ENCODE data around the gene SARDH. TPM values are rescaled to one million over a fixed set of nuclear protein-coding genes. Genes with fewer than 3 reads are reported as not detected.

SARDH gene, protein sequence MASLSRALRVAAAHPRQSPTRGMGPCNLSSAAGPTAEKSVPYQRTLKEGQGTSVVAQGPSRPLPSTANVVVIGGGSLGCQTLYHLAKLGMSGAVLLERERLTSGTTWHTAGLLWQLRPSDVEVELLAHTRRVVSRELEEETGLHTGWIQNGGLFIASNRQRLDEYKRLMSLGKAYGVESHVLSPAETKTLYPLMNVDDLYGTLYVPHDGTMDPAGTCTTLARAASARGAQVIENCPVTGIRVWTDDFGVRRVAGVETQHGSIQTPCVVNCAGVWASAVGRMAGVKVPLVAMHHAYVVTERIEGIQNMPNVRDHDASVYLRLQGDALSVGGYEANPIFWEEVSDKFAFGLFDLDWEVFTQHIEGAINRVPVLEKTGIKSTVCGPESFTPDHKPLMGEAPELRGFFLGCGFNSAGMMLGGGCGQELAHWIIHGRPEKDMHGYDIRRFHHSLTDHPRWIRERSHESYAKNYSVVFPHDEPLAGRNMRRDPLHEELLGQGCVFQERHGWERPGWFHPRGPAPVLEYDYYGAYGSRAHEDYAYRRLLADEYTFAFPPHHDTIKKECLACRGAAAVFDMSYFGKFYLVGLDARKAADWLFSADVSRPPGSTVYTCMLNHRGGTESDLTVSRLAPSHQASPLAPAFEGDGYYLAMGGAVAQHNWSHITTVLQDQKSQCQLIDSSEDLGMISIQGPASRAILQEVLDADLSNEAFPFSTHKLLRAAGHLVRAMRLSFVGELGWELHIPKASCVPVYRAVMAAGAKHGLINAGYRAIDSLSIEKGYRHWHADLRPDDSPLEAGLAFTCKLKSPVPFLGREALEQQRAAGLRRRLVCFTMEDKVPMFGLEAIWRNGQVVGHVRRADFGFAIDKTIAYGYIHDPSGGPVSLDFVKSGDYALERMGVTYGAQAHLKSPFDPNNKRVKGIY
- total RNA-seq (0.07 and 0.32 TPM in 2 replicates), polyA plus RNA-seq (0.03 TPM in 1 of 2 replicates, not detected in the other), polyA minus RNA-seq (1.2 TPM in 1 of 2 replicates, not detected in the other)
- total RNA-seq (2013), result 0.35 TPM

GRCh38 chr9:133737774-133738639 is at the start of gene SARDH:
SARDH (minus strand) TSS chr9:133738352; CDS start chr9:133734173, 4,179 bp downstream.
- Mint-ChIP-seq H3K27ac (no peak within 1 kb of the TSS), H3K4me3 (peak within 1 kb of the TSS; percentile 66), H3K27me3 (peaks cover 7% of the 10 kb centered on the region), H3K4me1 (peaks cover 37% of the 10 kb centered on the region), H3K9me3 (ENCODE audit: insufficient read depth) (no peaks in the 10 kb centered on the region)
- H3K9me3 ChIP-seq (ENCODE audit: control extremely low read depth in 1 of 3, control insufficient read depth in 2 of 3, insufficient read depth in 1 of 3, low read length in 2 of 3), result no peaks in the 10 kb centered on the region
- no peaks in the 10 kb centered on the region for H4K20me1 ChIP-seq (ENCODE audit: control insufficient read depth, insufficient read depth, low read length, poor library complexity, severe bottlenecking)
- H3K4me3 ChIP-seq (ENCODE audit: control extremely low read depth in 1 of 5, extremely low read depth in 1 of 5, insufficient read depth in 1 of 5, low read depth in 2 of 5, low read length in 4 of 5), result peak within 1 kb of the TSS in 4 of 5 experiments; percentile 13 to 63 (median 45)
- ChIA-PET POLR2A (interaction anchor here (0.5 kb wide), 1 partner anchor 50 kb away, joined by 3 read pairs; no protein-coding TSS in a partner anchor), CTCF (interaction anchor here (1.0 to 2.6 kb wide), 3 partner anchors 11 to 44 kb away, joined by 4 to 12 read pairs (median 4); no protein-coding TSS in a partner anchor)
- 15% methylated on average over 19 of the region's 25 CpGs for WGBS (ENCODE audit: insufficient coverage)
- TF ChIP-seq EZH2 (IDR thresholded peaks at IDR 0.05; ENCODE audit: borderline replicate concordance, insufficient read depth, low read depth, low read length, poor library complexity, severe bottlenecking), result no peak
- TF ChIP-seq, protein P1, sequence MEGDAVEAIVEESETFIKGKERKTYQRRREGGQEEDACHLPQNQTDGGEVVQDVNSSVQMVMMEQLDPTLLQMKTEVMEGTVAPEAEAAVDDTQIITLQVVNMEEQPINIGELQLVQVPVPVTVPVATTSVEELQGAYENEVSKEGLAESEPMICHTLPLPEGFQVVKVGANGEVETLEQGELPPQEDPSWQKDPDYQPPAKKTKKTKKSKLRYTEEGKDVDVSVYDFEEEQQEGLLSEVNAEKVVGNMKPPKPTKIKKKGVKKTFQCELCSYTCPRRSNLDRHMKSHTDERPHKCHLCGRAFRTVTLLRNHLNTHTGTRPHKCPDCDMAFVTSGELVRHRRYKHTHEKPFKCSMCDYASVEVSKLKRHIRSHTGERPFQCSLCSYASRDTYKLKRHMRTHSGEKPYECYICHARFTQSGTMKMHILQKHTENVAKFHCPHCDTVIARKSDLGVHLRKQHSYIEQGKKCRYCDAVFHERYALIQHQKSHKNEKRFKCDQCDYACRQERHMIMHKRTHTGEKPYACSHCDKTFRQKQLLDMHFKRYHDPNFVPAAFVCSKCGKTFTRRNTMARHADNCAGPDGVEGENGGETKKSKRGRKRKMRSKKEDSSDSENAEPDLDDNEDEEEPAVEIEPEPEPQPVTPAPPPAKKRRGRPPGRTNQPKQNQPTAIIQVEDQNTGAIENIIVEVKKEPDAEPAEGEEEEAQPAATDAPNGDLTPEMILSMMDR (IDR thresholded peaks at IDR 0.05), result no peak
- ATAC-seq (ENCODE audit: low read depth) (peak; percentile 31), DNase-seq (peak; percentile 64)
- intact Hi-C loops (cut with micrococcal nuclease), result loop anchor here (5.0 kb wide), 1 partner anchor 49 kb away; no protein-coding TSS in a partner anchor
- no peaks in the 10 kb centered on the region for H3K36me3 ChIP-seq (replicated peaks in 1 of 2; ENCODE audit: control extremely low read depth in 1 of 2, control insufficient read depth in 1 of 2, extremely low read depth in 1 of 2, insufficient read depth in 2 of 2, low read length in 1 of 2)
- peak within 1 kb of the TSS; percentile 67 for H3K9ac ChIP-seq (ENCODE audit: low read length)
- peaks cover 25 to 36% of the 10 kb centered on the region in 2 donors for H3K4me1 ChIP-seq (ENCODE audit: control insufficient read depth in 2 of 2, insufficient read depth in 2 of 2, low read length in 2 of 2)
- no peaks in the 10 kb centered on the region for H3K79me2 ChIP-seq (ENCODE audit: control insufficient read depth, insufficient read depth, low read length)
- peak within 1 kb of the TSS; percentile 75 for H2AFZ ChIP-seq (ENCODE audit: insufficient read depth, low read depth, low read length, poor library complexity, severe bottlenecking)
- peak within 1 kb of the TSS; percentile 92 for H3K4me2 ChIP-seq (replicated peaks; ENCODE audit: low read depth, low read length, poor library complexity, severe bottlenecking)
- H3K27me3 ChIP-seq (replicated peaks in 1 of 4; ENCODE audit: control extremely low read depth in 1 of 4, control insufficient read depth in 3 of 4, insufficient read depth in 4 of 4, low read length in 3 of 4), result no peaks in the 10 kb centered on the region
- no peak within 1 kb of the TSS for H3K27ac ChIP-seq (ENCODE audit: low read length in 2 of 2)
